ENCODE measurements around the gene NEB. TPM values are rescaled to one million over a fixed set of nuclear protein-coding genes. Genes with fewer than 3 reads are reported as not detected.

The NEB gene
- total and polyA plus RNA-seq, 2 of the 13 experiments (the other 11 are each of a cell fraction or from before 2014, with no cell fraction given): 0.21 to 0.24 TPM

DNA sequence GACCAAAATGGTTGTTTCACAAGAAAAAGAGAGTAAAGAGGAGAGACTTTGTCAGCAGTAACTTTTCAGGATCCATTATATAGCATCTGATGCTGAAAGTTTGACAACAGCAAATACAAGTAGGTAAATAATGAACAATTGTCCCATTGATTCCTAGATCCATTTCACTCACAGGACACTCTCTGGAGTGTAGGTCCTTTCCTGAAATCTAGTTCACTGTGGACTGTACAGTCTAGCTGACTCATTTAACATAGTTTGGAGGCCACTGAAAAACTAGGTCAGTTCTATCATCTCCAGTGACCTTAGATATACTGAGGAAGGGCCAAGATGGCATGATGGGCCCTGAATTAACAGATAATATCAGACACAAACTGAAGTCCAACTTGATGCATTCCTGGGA is 19.3 kb upstream of the NEB start (continued):
- TF ChIP-seq, protein P1, sequence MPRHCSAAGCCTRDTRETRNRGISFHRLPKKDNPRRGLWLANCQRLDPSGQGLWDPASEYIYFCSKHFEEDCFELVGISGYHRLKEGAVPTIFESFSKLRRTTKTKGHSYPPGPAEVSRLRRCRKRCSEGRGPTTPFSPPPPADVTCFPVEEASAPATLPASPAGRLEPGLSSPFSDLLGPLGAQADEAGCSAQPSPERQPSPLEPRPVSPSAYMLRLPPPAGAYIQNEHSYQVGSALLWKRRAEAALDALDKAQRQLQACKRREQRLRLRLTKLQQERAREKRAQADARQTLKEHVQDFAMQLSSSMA (CRISPR knock-in tag; IDR thresholded peaks at IDR 0.05): no peak
- TF ChIP-seq RBM22 (optimal IDR thresholded peaks at IDR 0.05; ENCODE audit: low read length): no peak
- TF ChIP-seq ZNF335 (CRISPR knock-in tag; IDR thresholded peaks at IDR 0.05): no peak
- TF ChIP-seq HNRNPLL (IDR thresholded peaks at IDR 0.05; ENCODE audit: low read depth, low read length, poor library complexity, severe bottlenecking): no peak
- TF ChIP-seq, protein P2, sequence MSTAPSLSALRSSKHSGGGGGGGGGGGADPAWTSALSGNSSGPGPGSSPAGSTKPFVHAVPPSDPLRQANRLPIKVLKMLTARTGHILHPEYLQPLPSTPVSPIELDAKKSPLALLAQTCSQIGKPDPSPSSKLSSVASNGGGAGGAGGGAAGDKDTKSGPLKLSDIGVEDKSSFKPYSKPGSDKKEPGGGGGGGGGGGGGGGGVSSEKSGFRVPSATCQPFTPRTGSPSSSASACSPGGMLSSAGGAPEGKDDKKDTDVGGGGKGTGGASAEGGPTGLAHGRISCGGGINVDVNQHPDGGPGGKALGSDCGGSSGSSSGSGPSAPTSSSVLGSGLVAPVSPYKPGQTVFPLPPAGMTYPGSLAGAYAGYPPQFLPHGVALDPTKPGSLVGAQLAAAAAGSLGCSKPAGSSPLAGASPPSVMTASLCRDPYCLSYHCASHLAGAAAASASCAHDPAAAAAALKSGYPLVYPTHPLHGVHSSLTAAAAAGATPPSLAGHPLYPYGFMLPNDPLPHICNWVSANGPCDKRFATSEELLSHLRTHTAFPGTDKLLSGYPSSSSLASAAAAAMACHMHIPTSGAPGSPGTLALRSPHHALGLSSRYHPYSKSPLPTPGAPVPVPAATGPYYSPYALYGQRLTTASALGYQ (CRISPR knock-in tag; IDR thresholded peaks at IDR 0.05): no peak
- TF ChIP-seq NCOR1 (IDR thresholded peaks at IDR 0.05; ENCODE audit: borderline replicate concordance, low read length): peak; percentile 18; the same call in 1 of the 2 replicates
- TF ChIP-seq, protein P3, sequence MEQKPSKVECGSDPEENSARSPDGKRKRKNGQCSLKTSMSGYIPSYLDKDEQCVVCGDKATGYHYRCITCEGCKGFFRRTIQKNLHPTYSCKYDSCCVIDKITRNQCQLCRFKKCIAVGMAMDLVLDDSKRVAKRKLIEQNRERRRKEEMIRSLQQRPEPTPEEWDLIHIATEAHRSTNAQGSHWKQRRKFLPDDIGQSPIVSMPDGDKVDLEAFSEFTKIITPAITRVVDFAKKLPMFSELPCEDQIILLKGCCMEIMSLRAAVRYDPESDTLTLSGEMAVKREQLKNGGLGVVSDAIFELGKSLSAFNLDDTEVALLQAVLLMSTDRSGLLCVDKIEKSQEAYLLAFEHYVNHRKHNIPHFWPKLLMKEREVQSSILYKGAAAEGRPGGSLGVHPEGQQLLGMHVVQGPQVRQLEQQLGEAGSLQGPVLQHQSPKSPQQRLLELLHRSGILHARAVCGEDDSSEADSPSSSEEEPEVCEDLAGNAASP (CRISPR knock-in tag; IDR thresholded peaks at IDR 0.05; ENCODE audit: borderline replicate concordance): peak; percentile 40; the same call in 1 of the 2 replicates
- TF ChIP-seq CREB1 (IDR thresholded peaks at IDR 0.05): no peak
- peak; percentile 45; the same call in 1 of the 2 replicates for TF ChIP-seq CREB1 (CRISPR knock-in tag; IDR thresholded peaks at IDR 0.05)
- no peak for TF ChIP-seq SIN3A (IDR thresholded peaks at IDR 0.05; ENCODE audit: borderline replicate concordance, low read depth, low read length)
- no peak for TF ChIP-seq CC2D1A (CRISPR knock-in tag; IDR thresholded peaks at IDR 0.05)
- TF ChIP-seq ZNF83 (CRISPR knock-in tag; IDR thresholded peaks at IDR 0.05; ENCODE audit: borderline replicate concordance): no peak
- no peak for TF ChIP-seq ZNF382 (CRISPR knock-in tag; IDR thresholded peaks at IDR 0.05; ENCODE audit: borderline replicate concordance)
- no peak for TF ChIP-seq HHEX (CRISPR knock-in tag; IDR thresholded peaks at IDR 0.05)
- TF ChIP-seq ZNF773 (CRISPR knock-in tag; IDR thresholded peaks at IDR 0.05; ENCODE audit: borderline replicate concordance): no peak
- TF ChIP-seq, protein P4, sequence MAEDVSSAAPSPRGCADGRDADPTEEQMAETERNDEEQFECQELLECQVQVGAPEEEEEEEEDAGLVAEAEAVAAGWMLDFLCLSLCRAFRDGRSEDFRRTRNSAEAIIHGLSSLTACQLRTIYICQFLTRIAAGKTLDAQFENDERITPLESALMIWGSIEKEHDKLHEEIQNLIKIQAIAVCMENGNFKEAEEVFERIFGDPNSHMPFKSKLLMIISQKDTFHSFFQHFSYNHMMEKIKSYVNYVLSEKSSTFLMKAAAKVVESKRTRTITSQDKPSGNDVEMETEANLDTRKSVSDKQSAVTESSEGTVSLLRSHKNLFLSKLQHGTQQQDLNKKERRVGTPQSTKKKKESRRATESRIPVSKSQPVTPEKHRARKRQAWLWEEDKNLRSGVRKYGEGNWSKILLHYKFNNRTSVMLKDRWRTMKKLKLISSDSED (CRISPR knock-in tag; IDR thresholded peaks at IDR 0.05): no peak
- 0 out of 2 replicates have a peak, but pooled peaks have one; percentile 21 for TF ChIP-seq SAP130 (CRISPR knock-in tag; IDR thresholded peaks at IDR 0.05; ENCODE audit: low read depth)
- TF ChIP-seq, protein P5, sequence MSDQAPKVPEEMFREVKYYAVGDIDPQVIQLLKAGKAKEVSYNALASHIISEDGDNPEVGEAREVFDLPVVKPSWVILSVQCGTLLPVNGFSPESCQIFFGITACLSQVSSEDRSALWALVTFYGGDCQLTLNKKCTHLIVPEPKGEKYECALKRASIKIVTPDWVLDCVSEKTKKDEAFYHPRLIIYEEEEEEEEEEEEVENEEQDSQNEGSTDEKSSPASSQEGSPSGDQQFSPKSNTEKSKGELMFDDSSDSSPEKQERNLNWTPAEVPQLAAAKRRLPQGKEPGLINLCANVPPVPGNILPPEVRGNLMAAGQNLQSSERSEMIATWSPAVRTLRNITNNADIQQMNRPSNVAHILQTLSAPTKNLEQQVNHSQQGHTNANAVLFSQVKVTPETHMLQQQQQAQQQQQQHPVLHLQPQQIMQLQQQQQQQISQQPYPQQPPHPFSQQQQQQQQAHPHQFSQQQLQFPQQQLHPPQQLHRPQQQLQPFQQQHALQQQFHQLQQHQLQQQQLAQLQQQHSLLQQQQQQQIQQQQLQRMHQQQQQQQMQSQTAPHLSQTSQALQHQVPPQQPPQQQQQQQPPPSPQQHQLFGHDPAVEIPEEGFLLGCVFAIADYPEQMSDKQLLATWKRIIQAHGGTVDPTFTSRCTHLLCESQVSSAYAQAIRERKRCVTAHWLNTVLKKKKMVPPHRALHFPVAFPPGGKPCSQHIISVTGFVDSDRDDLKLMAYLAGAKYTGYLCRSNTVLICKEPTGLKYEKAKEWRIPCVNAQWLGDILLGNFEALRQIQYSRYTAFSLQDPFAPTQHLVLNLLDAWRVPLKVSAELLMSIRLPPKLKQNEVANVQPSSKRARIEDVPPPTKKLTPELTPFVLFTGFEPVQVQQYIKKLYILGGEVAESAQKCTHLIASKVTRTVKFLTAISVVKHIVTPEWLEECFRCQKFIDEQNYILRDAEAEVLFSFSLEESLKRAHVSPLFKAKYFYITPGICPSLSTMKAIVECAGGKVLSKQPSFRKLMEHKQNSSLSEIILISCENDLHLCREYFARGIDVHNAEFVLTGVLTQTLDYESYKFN (CRISPR knock-in tag; conservative IDR thresholded peaks at IDR 0.05): peak; percentile 51
- peak; percentile 26 for TF ChIP-seq ASH2L (IDR thresholded peaks at IDR 0.05; ENCODE audit: insufficient read length, low read depth, low read length)
- no peak for TF ChIP-seq ELF1 (CRISPR knock-in tag; IDR thresholded peaks at IDR 0.05)
